ENCODE data around the gene ACSL6.

The ACSL6 gene

GRCh38 chr5:132017738-132018625, 6.5 kb upstream of the ACSL6 start:
- DNase-seq = no peak
- Mint-ChIP-seq H3K4me3 (no peak overlapping the region), H3K27me3 (ENCODE audit: low read depth, poor library complexity) (peaks cover 87% of the 10 kb centered on the region), H3K27ac (no peak overlapping the region), H3K36me3 (ENCODE audit: low read depth) (no peaks in the 10 kb centered on the region), H3K9me3 (no peaks in the 10 kb centered on the region), H3K4me1 (no peaks in the 10 kb centered on the region)
- TF ChIP-seq, protein P1, sequence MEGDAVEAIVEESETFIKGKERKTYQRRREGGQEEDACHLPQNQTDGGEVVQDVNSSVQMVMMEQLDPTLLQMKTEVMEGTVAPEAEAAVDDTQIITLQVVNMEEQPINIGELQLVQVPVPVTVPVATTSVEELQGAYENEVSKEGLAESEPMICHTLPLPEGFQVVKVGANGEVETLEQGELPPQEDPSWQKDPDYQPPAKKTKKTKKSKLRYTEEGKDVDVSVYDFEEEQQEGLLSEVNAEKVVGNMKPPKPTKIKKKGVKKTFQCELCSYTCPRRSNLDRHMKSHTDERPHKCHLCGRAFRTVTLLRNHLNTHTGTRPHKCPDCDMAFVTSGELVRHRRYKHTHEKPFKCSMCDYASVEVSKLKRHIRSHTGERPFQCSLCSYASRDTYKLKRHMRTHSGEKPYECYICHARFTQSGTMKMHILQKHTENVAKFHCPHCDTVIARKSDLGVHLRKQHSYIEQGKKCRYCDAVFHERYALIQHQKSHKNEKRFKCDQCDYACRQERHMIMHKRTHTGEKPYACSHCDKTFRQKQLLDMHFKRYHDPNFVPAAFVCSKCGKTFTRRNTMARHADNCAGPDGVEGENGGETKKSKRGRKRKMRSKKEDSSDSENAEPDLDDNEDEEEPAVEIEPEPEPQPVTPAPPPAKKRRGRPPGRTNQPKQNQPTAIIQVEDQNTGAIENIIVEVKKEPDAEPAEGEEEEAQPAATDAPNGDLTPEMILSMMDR (IDR thresholded peaks at IDR 0.05) = no peak

GRCh38 chr5:132017316-132017715, 5.9 kb upstream of the ACSL6 start:
- Mint-ChIP-seq H3K36me3 (ENCODE audit: low read depth) (no peaks in the 10 kb centered on the region), H3K9me3 (no peaks in the 10 kb centered on the region), H3K4me1 (no peaks in the 10 kb centered on the region), H3K27me3 (ENCODE audit: low read depth, poor library complexity) (peaks cover 87% of the 10 kb centered on the region), H3K27ac (no peak overlapping the region), H3K4me3 (no peak overlapping the region)
- DNase-seq = no peak
- TF ChIP-seq, protein P1 (IDR thresholded peaks at IDR 0.05) = no peak

GRCh38 chr5:132016721-132017250, 5.3 kb upstream of the ACSL6 start:
- H3K36me3 Mint-ChIP-seq (ENCODE audit: low read depth) = no peaks in the 10 kb centered on the region
- H3K27ac Mint-ChIP-seq = no peak overlapping the region
- no peak overlapping the region for H3K4me3 Mint-ChIP-seq
- H3K4me1 Mint-ChIP-seq = no peaks in the 10 kb centered on the region
- TF ChIP-seq, protein P1 (IDR thresholded peaks at IDR 0.05) = no peak
- H3K9me3 Mint-ChIP-seq = no peaks in the 10 kb centered on the region
- H3K27me3 Mint-ChIP-seq (ENCODE audit: low read depth, poor library complexity) = peaks cover 89% of the 10 kb centered on the region
- no peak for DNase-seq

GRCh38 chr5:132013711-132014110, 2.3 kb upstream of the ACSL6 start:
- no peak for DNase-seq
- Mint-ChIP-seq H3K36me3 (ENCODE audit: low read depth) (no peaks in the 10 kb centered on the region), H3K27me3 (ENCODE audit: low read depth, poor library complexity) (peaks cover 96% of the 10 kb centered on the region), H3K4me3 (no peak overlapping the region), H3K27ac (no peak overlapping the region), H3K4me1 (peaks cover 9% of the 10 kb centered on the region), H3K9me3 (no peaks in the 10 kb centered on the region)
- TF ChIP-seq, protein P1 (IDR thresholded peaks at IDR 0.05) = no peak

DNA sequence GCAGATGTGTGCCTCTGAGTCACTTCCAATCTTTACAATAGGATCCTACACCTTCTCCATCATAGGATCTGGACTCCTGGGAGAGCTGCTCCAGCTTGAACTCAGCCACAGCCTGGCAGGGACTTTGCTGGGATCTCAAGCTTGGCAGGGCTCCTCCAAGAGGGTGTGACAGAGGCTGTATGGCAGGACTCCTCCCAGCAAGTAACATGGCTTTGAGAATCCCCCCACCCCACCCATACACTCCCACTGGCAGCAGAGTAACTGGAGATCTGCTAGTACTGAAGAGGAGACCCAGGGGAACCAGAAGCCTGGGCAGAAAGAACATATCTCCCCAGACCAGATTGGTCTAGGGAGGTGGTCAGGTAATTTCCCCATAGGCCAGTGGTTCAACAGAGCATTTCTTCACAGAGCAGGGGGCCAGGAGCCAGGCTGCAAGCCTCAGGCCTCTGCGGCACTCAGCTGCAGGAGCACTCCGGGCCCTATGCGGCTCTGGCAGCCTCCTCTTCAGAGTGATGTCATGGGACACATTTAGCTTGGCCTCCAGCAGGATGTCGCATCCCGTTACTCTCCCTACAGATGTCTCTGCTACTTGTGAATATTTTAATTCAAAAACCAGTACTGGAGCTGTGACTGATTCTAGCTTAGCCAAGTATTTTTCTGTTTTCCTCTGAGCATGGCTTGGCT, 1.7 kb upstream of the ACSL6 start:
- no peak for DNase-seq
- peaks cover 96% of the 10 kb centered on the region for H3K27me3 Mint-ChIP-seq (ENCODE audit: low read depth, poor library complexity)
- H3K4me1 Mint-ChIP-seq = peaks cover 9% of the 10 kb centered on the region
- TF ChIP-seq, protein P1 (IDR thresholded peaks at IDR 0.05) = no peak
- H3K36me3 Mint-ChIP-seq (ENCODE audit: low read depth) = no peaks in the 10 kb centered on the region
- no peak overlapping the region for H3K27ac Mint-ChIP-seq
- H3K9me3 Mint-ChIP-seq = no peaks in the 10 kb centered on the region
- H3K4me3 Mint-ChIP-seq = no peak overlapping the region
